DND-41 (cell line): ENCODE data around the gene SMARCC1.

Experiments
- CTCF ChIP-seq: IDR thresholded peaks from 2 replicates; pipeline ENCODE4 v1.5.1; 2012; ENCODE audit warnings: borderline replicate concordance, low read length, moderate library complexity, mild to moderate bottlenecking; ENCODE audit not compliant: poor library complexity, severe bottlenecking; ENCODE audit errors: extremely low read depth
- EZH2 ChIP-seq: IDR thresholded peaks from 3 replicates; pipeline ENCODE4 v1.6.1; 2012; ENCODE audit warnings: borderline replicate concordance, low read depth, mild to moderate bottlenecking, moderate library complexity, low read length, inconsistent platforms; ENCODE audit not compliant: severe bottlenecking

GRCh38 chr3:47772047-47772446 lies 9.6 kb downstream of the SMARCC1 start:
- TF ChIP-seq CTCF (no peak), EZH2 (no peak)
